SJSA1 (cell line): ENCODE results near the gene SOX10. TPM values are rescaled to one million over a fixed set of nuclear protein-coding genes. Genes with fewer than 3 reads are reported as not detected.
"Not testable (repeated sequence)": the region's sequence is repeated elsewhere in the genome, so short reads cannot be mapped to it uniquely, and the experiment has no call there.

Experiments
- DNase-seq, 2 experiments: peaks; one replicate each; pipeline ENCODE4 v3.0.0-alpha.2; 2015 to 2020; ENCODE audit warnings: low spot score in 2 of 2, low read depth in 1 of 2
- H3K27ac ChIP-seq: fragments of 250-450 bp; sonication (Bioruptor Pico); 2 replicates; pipeline ENCODE4 v1.5.1; 2020; ENCODE audit warnings: mild to moderate bottlenecking, moderate library complexity
- H3K27me3 ChIP-seq: fragments of 250-450 bp; sonication (Bioruptor Pico); replicated peaks from 2 replicates; pipeline ENCODE4 v1.5.1; 2020; ENCODE audit warnings: mild to moderate bottlenecking, moderate library complexity
- H3K36me3 ChIP-seq: fragments of 250-450 bp; sonication (Bioruptor Pico); 2 replicates; pipeline ENCODE4 v1.5.1; 2020; ENCODE audit warnings: mild to moderate bottlenecking
- H3K4me1 ChIP-seq: fragments of 250-450 bp; sonication (Bioruptor Pico); replicated peaks from 2 replicates; pipeline ENCODE4 v1.6.1; 2021; ENCODE audit warnings: mild to moderate bottlenecking
- H3K4me3 ChIP-seq: fragments of 250-450 bp; sonication (Bioruptor Pico); 2 replicates; pipeline ENCODE4 v1.5.1; 2020; ENCODE audit warnings: mild to moderate bottlenecking
- H3K9me3 ChIP-seq: fragments of 250-450 bp; sonication (Bioruptor Pico); replicated peaks from 2 replicates; pipeline ENCODE4 v1.5.1; 2020; ENCODE audit warnings: mild to moderate bottlenecking
- total RNA-seq: library from RNA; depleted of rRNA; stranded (reverse); fragments of >200 nt; shearing (Covaris generic); gene quantifications from 2 replicates; pipeline ENCODE4 v1.2.3, GENCODE V29; 2014

SOX10 gene
- total RNA-seq, 1 experiment from 2014 or later, result not detected

- Histone ChIP-seq H3K27ac (no peak overlapping the region), H3K27me3 (no peaks in the 10 kb centered on the region), H3K4me1 (peaks cover 12% of the 10 kb centered on the region), H3K9me3 (no peaks in the 10 kb centered on the region), H3K36me3 (peaks cover 18% of the 10 kb centered on the region), H3K4me3 (peak overlapping the region; percentile 86)
- no peak for DNase-seq
Observed at GRCh38 chr22:37953062-37953436, 31.3 kb downstream of the SOX10 start.

- Histone ChIP-seq H3K4me3 (peak overlapping the region; percentile 86), H3K4me1 (peaks cover 12% of the 10 kb centered on the region), H3K36me3 (peaks cover 16% of the 10 kb centered on the region)
- not testable (repeated sequence) for H3K27me3 ChIP-seq, DNase-seq, H3K27ac ChIP-seq, H3K9me3 ChIP-seq
Observed at GRCh38 chr22:37952629-37953028, 31.7 kb downstream of the SOX10 start.

- no peak overlapping the region for H3K4me3 ChIP-seq
- no peaks in the 10 kb centered on the region for H3K9me3 ChIP-seq
- no peak for DNase-seq
- H3K27ac ChIP-seq, result no peak overlapping the region
- H3K4me1 ChIP-seq, result peaks cover 12% of the 10 kb centered on the region
- H3K27me3 ChIP-seq, result no peaks in the 10 kb centered on the region
- H3K36me3 ChIP-seq, result peaks cover 4% of the 10 kb centered on the region
Observed at GRCh38 chr22:37951305-37951704, 33.0 kb downstream of the SOX10 start.

GRCh38 chr22:37947142-37947795, 37.1 kb downstream of the SOX10 start:
- not testable (repeated sequence) for DNase-seq, H3K27ac ChIP-seq, H3K9me3 ChIP-seq, H3K4me3 ChIP-seq, H3K27me3 ChIP-seq, H3K4me1 ChIP-seq
- H3K36me3 ChIP-seq, result peaks cover 11% of the 10 kb centered on the region

GRCh38 chr22:37944423-37944822, 39.9 kb downstream of the SOX10 start:
- not testable (repeated sequence) for H3K27me3 ChIP-seq, H3K27ac ChIP-seq, H3K4me1 ChIP-seq, H3K9me3 ChIP-seq, DNase-seq, H3K4me3 ChIP-seq
- H3K36me3 ChIP-seq, result peaks cover 37% of the 10 kb centered on the region

- Histone ChIP-seq H3K36me3 (peaks cover 43% of the 10 kb centered on the region), H3K27me3 (no peaks in the 10 kb centered on the region), H3K4me3 (no peak overlapping the region), H3K4me1 (no peaks in the 10 kb centered on the region), H3K9me3 (no peaks in the 10 kb centered on the region), H3K27ac (no peak overlapping the region)
- DNase-seq, result no peak
Observed at GRCh38 chr22:37943825-37944198, 40.5 kb downstream of the SOX10 start.

- Histone ChIP-seq H3K4me3 (no peak overlapping the region), H3K4me1 (no peaks in the 10 kb centered on the region), H3K9me3 (no peaks in the 10 kb centered on the region), H3K27ac (no peak overlapping the region), H3K27me3 (no peaks in the 10 kb centered on the region), H3K36me3 (peaks cover 47% of the 10 kb centered on the region)
- no peak for DNase-seq
Observed at GRCh38 chr22:37943136-37943824, 41.1 kb downstream of the SOX10 start.

- Histone ChIP-seq H3K4me3 (no peak overlapping the region), H3K36me3 (peaks cover 56% of the 10 kb centered on the region), H3K4me1 (no peaks in the 10 kb centered on the region), H3K27ac (no peak overlapping the region), H3K9me3 (no peaks in the 10 kb centered on the region), H3K27me3 (no peaks in the 10 kb centered on the region)
- no peak for DNase-seq
Observed at GRCh38 chr22:37942133-37942532, 42.2 kb downstream of the SOX10 start.

- H3K4me1 ChIP-seq, result no peaks in the 10 kb centered on the region
- H3K4me3 ChIP-seq, result no peak overlapping the region
- H3K27me3 ChIP-seq, result no peaks in the 10 kb centered on the region
- peaks cover 67% of the 10 kb centered on the region for H3K36me3 ChIP-seq
- DNase-seq, result no peak
- H3K9me3 ChIP-seq, result no peaks in the 10 kb centered on the region
- no peak overlapping the region for H3K27ac ChIP-seq
Observed at GRCh38 chr22:37940698-37941376, 43.5 kb downstream of the SOX10 start.

GRCh38 chr22:37933711-37934376, 50.5 kb downstream of the SOX10 start:
- Histone ChIP-seq H3K27ac (peak overlapping the region; percentile 29), H3K4me1 (peaks cover 21% of the 10 kb centered on the region), H3K4me3 (no peak overlapping the region), H3K27me3 (no peaks in the 10 kb centered on the region), H3K36me3 (peaks cover 82% of the 10 kb centered on the region), H3K9me3 (no peaks in the 10 kb centered on the region)
- DNase-seq, result peak; percentile 95 to 96

- Histone ChIP-seq H3K9me3 (no peaks in the 10 kb centered on the region), H3K4me3 (no peak overlapping the region), H3K27ac (peak overlapping the region; percentile 29), H3K36me3 (peaks cover 85% of the 10 kb centered on the region), H3K4me1 (peaks cover 21% of the 10 kb centered on the region), H3K27me3 (no peaks in the 10 kb centered on the region)
- no peak for DNase-seq
Observed at GRCh38 chr22:37932821-37933578, 51.4 kb downstream of the SOX10 start.

- no peaks in the 10 kb centered on the region for H3K27me3 ChIP-seq
- H3K4me1 ChIP-seq, result peaks cover 21% of the 10 kb centered on the region
- no peaks in the 10 kb centered on the region for H3K9me3 ChIP-seq
- no peak overlapping the region for H3K4me3 ChIP-seq
- DNase-seq, result no peak
- H3K27ac ChIP-seq, result no peak overlapping the region
- peaks cover 85% of the 10 kb centered on the region for H3K36me3 ChIP-seq
Observed at GRCh38 chr22:37932401-37932800, 52.0 kb downstream of the SOX10 start.

- no peak for DNase-seq
Observed at GRCh38 chr22:37931893-37932389, 52.4 kb downstream of the SOX10 start.

More at GRCh38 chr22:37931893-37932389, 52.4 kb downstream of the SOX10 start:
- Histone ChIP-seq H3K9me3 (no peaks in the 10 kb centered on the region), H3K4me3 (no peak overlapping the region), H3K27me3 (no peaks in the 10 kb centered on the region), H3K36me3 (peaks cover 88% of the 10 kb centered on the region), H3K27ac (no peak overlapping the region), H3K4me1 (peaks cover 21% of the 10 kb centered on the region)
